AG04449 (cell line): ENCODE results near the gene SIL1.

Experiments
- CTCF ChIA-PET: fragments of 350-600 bp; formaldehyde crosslinking; extraction: SDS; loops from one replicate; lab custom pipeline; 2021; ENCODE audit warnings: antibody characterized with exemption; lab: Yijun Ruan, JAX
- POLR2A ChIA-PET: fragments of 400-600, 350-600 bp; formaldehyde crosslinking; extraction: SDS; loops from one replicate; lab custom pipeline; 2020; ENCODE audit warnings: antibody characterized with exemption, inconsistent platforms; lab: Yijun Ruan, JAX
- DNase-seq: peaks from one replicate; pipeline ENCODE4 v3.0.0-alpha.2; 2010; ENCODE audit warnings: low read depth, low spot score
- H3K4me3 ChIP-seq: 2 replicates; pipeline ENCODE4 v1.5.1; 2011; ENCODE audit warnings: low read depth, mild to moderate bottlenecking, control low read depth, low read length
- TF ChIP-seq, protein P1 (sequence below): IDR thresholded peaks from one replicate; pipeline ENCODE4 v1.5.1; 2011; ENCODE audit warnings: mild to moderate bottlenecking, moderate library complexity, low read length, control low read depth, inconsistent platforms; ENCODE audit not compliant: insufficient read depth; ENCODE audit errors: missing control alignments

Gene SIL1

DNA sequence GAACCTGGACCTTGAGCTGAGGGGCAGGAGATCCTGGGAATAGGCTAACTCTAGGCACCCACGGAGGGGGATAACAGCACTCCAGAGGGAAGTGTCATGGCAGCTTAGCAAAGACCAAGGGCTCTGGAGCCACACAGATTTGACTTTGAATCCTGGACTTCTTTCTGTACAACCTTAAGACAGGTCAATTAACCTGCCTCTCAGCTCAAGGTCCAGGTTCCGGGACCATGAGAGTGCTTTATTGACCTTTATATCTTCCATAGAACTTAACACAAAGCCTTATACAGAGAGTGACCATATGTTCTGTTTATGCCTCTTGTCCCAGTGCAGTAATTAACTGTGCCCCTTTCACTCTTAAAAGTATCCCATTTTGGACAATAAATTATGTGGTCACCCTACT is 232.5 kb downstream of the SIL1 start:
- DNase-seq = no peak
- TF ChIP-seq, protein P1, sequence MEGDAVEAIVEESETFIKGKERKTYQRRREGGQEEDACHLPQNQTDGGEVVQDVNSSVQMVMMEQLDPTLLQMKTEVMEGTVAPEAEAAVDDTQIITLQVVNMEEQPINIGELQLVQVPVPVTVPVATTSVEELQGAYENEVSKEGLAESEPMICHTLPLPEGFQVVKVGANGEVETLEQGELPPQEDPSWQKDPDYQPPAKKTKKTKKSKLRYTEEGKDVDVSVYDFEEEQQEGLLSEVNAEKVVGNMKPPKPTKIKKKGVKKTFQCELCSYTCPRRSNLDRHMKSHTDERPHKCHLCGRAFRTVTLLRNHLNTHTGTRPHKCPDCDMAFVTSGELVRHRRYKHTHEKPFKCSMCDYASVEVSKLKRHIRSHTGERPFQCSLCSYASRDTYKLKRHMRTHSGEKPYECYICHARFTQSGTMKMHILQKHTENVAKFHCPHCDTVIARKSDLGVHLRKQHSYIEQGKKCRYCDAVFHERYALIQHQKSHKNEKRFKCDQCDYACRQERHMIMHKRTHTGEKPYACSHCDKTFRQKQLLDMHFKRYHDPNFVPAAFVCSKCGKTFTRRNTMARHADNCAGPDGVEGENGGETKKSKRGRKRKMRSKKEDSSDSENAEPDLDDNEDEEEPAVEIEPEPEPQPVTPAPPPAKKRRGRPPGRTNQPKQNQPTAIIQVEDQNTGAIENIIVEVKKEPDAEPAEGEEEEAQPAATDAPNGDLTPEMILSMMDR = no peak
- ChIA-PET POLR2A (no interaction called here), CTCF (interaction anchor here (1.1 kb wide), 1 partner anchor 141 kb away, joined by 3 read pairs; no protein-coding TSS in a partner anchor)
- no peak overlapping the region for H3K4me3 ChIP-seq

DNA sequence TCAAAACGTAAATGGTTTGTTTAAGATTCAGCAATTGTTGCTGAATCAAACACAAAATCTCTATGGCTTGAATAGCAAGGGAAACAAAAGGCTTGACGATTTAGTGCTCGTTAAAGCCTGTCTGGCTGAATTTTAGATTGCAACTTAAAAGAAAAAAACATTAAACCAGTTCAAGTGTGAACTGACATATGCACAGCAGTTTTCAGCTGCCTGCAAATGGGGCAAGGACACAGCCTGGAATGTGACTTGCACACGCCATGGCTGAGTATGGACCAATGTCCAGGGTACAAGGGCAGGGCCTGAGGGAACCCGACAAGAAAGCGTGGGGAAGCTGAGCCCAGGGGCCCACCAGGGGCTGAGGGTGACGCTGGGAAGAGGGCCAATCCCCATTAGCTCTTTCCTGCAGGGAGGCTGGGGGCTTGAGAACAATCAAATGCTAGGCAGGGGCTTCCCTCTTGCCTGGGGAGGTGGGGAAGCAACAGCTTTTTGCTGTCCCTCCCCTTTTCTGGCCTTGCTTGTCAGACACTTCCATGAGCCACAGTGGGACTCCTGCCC is 233.4 kb downstream of the SIL1 start:
- TF ChIP-seq, protein P1 = no peak
- POLR2A ChIA-PET = no interaction called here
- H3K4me3 ChIP-seq = no peak overlapping the region
- DNase-seq = no peak
- CTCF ChIA-PET = no interaction called here

DNA sequence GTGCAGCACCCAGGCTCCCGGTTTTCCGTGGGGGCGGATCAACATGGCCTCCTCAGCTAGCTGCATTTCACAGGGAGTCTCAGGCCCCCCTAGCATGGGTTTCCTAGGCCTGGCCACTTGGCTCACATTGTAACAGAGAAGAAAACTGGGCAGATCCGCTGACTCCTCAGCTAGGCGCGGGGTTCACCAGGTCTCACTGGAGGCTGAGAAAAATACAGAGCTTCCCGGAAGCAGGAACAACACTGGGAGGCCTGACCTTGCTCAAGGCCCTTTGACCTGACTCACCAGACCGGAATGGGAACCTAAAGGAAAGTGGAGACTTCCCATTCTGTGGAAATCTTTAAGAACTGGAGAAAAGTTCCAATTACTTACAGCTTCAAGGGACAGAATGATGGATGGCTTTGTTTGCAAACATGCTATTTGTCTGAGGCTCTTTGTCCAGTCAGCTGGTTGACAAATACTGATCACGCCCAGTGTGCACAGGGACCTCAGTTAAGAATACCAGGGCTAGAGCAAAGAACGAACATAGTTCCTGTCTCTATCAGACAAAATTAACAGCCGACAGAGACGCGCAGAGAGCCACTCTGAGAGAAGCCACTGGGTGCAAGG is 234.3 kb downstream of the SIL1 start:
- H3K4me3 ChIP-seq = no peak overlapping the region
- CTCF ChIA-PET = interaction anchor here (1.2 kb wide), 1 partner anchor 297 kb away, joined by 3 read pairs; no protein-coding TSS in a partner anchor
- POLR2A ChIA-PET = interaction anchor here (0.5 to 0.7 kb wide), 2 partner anchors 11 to 155 kb away, joined by 3 to 4 read pairs; no protein-coding TSS in a partner anchor
- TF ChIP-seq, protein P1 = no peak
- no peak for DNase-seq

DNA sequence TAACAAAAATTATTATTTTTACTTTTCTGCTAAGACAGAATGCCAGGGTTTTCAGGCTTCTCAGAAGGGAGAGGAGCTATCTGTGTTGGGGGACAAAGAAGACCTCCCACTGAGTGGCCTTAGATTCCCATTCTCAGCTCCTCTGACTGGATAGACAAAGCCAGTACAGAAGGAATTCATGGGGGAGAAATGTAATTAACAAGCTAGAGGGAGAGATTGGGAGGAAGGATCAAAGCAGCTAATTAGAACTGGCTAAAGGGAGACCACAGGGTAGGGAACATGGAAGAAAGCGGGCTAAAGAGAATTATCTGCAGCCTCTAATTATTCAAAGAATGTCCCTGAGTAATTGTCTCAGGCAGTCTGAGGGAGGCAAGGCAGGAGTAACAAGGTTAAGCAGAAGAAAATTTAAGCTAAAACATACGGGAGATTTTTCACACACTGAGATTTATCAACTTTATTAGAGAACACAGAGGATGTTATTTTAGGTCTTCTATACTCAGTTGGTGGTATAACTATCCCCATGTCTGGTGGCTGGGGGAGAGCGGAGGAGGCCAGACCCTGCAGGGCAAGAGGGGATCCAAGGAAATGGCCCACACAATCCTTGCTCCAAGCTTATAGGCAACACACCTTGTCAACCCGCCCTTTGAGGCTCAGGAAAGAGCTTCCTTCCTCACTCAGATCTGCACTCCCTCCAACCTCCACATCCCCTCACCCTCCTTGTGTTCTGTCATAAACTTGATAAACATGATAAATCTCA is 235.4 kb downstream of the SIL1 start:
- CTCF ChIA-PET = interaction anchor here (0.7 to 1.2 kb wide), 2 partner anchors 12 to 298 kb away, joined by 3 read pairs; no protein-coding TSS in a partner anchor
- no peak for DNase-seq
- TF ChIP-seq, protein P1 = no peak
- POLR2A ChIA-PET = no interaction called here
- no peak overlapping the region for H3K4me3 ChIP-seq

DNA sequence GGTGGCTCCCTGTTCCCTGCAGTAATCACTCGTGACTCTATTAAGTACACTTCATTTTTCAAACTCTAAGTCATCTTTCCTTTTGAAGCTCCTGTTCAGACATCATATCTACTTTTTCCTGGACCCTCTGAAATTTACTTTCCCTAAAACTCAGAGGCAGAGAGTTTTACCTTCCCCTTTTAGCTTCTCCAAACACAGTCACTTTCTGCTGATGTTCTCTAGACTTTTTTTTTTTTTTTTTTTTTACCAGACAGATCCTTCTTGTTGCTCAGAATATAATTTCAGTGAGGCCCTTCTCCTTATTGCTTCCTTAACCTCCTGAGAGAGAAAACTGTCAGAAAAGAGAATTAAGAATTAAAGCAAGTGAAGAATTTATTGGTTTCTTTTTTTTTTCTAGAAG is 236.4 kb downstream of the SIL1 start:
- ChIA-PET CTCF (no interaction called here), POLR2A (no interaction called here)
- no peak for DNase-seq
- no peak overlapping the region for H3K4me3 ChIP-seq
- TF ChIP-seq, protein P1 = no peak

DNA sequence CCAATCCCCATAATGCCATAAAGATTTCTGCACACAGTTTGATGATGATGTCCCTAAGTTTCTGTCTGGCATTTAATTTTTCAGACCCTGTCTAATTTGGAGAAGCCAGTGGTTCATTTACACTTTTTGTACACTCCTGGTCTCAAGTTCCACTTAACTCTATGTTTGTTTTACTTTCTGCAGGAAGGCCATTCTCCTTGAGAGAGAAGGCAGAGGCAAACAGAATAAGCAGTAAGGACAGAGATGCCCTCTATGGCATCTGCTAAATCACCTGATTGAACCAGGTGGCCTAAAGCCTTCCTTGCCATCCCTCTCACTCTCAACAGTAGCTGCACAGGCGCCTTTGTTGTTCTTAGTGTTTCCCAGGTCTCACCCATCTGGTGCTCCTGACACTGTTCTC is 236.9 kb downstream of the SIL1 start:
- TF ChIP-seq, protein P1 = no peak
- CTCF ChIA-PET = no interaction called here
- POLR2A ChIA-PET = no interaction called here
- no peak for DNase-seq
- H3K4me3 ChIP-seq = no peak overlapping the region
